DMS153 (cell line): Measurements from ENCODE around the gene CDC42EP1.
"Not testable (repeated sequence)": the region's sequence is repeated elsewhere in the genome, so short reads cannot be mapped to it uniquely, and the experiment has no call there.

Source experiments
- DNase-seq: peaks from one replicate; lab custom pipeline; 2025; lab: John Stamatoyannopoulos, UW

The CDC42EP1 gene

GRCh38 chr22:37534445-37534844 is 25.8 kb upstream of the CDC42EP1 start:
- DNase-seq, result no peak

- no peak for DNase-seq
These were observed 25.1 kb upstream of the CDC42EP1 start for GRCh38 chr22:37535159-37535558.

- DNase-seq, result peak; percentile 81
These were observed 21.5 kb upstream of the CDC42EP1 start for GRCh38 chr22:37538590-37539357.

- not testable (repeated sequence) for DNase-seq
These were observed 20.5 kb upstream of the CDC42EP1 start for GRCh38 chr22:37539790-37540189.

GRCh38 chr22:37542416-37542815 is 17.9 kb upstream of the CDC42EP1 start:
- DNase-seq, result not testable (repeated sequence)

- no peak for DNase-seq
These were observed 17.3 kb upstream of the CDC42EP1 start for GRCh38 chr22:37542959-37543358.

- DNase-seq, result no peak
These were observed 15.2 kb upstream of the CDC42EP1 start for GRCh38 chr22:37544955-37545702.

GRCh38 chr22:37545703-37546436 is 14.4 kb upstream of the CDC42EP1 start:
- no peak for DNase-seq

GRCh38 chr22:37546437-37547250 is 13.6 kb upstream of the CDC42EP1 start:
- no peak for DNase-seq

GRCh38 chr22:37547251-37547741 is 13.0 kb upstream of the CDC42EP1 start:
- DNase-seq, result no peak

GRCh38 chr22:37549704-37550059 is 10.6 kb upstream of the CDC42EP1 start:
- no peak for DNase-seq

GRCh38 chr22:37550921-37551320 is 9.4 kb upstream of the CDC42EP1 start:
- not testable (repeated sequence) for DNase-seq

GRCh38 chr22:37551981-37552380 is 8.3 kb upstream of the CDC42EP1 start:
- DNase-seq, result no peak

GRCh38 chr22:37552524-37553163 is 7.6 kb upstream of the CDC42EP1 start:
- no peak for DNase-seq

- DNase-seq, result no peak
These were observed 6.6 kb upstream of the CDC42EP1 start for GRCh38 chr22:37553725-37554124.

- no peak for DNase-seq
These were observed 5.3 kb upstream of the CDC42EP1 start for GRCh38 chr22:37555029-37555428.

GRCh38 chr22:37556710-37557109 is 3.6 kb upstream of the CDC42EP1 start:
- no peak for DNase-seq

- no peak for DNase-seq
These were observed 2.8 kb upstream of the CDC42EP1 start for GRCh38 chr22:37557321-37558001.

GRCh38 chr22:37558815-37559214 is 1.5 kb upstream of the CDC42EP1 start:
- no peak for DNase-seq

GRCh38 chr22:37559521-37559900 is 769 bp upstream of the CDC42EP1 start:
- no peak for DNase-seq
